ENCODE results near the gene TSPAN9. TPM values are rescaled to one million over a fixed set of nuclear protein-coding genes. Genes with fewer than 3 reads are reported as not detected.

TSPAN9 gene
- polyA plus RNA-seq, 1 donor (not counting 4 experiments of a cell fraction or from before 2014, with no cell fraction given): 27.5 TPM

GRCh38 chr12:3200814-3201233, 123.6 kb downstream of the TSPAN9 start:
- dilution Hi-C loops (cut with MboI; ENCODE audit: extremely low pct_ligation_motif_present, low sequenced_read_pairs): no loop called here

DNA sequence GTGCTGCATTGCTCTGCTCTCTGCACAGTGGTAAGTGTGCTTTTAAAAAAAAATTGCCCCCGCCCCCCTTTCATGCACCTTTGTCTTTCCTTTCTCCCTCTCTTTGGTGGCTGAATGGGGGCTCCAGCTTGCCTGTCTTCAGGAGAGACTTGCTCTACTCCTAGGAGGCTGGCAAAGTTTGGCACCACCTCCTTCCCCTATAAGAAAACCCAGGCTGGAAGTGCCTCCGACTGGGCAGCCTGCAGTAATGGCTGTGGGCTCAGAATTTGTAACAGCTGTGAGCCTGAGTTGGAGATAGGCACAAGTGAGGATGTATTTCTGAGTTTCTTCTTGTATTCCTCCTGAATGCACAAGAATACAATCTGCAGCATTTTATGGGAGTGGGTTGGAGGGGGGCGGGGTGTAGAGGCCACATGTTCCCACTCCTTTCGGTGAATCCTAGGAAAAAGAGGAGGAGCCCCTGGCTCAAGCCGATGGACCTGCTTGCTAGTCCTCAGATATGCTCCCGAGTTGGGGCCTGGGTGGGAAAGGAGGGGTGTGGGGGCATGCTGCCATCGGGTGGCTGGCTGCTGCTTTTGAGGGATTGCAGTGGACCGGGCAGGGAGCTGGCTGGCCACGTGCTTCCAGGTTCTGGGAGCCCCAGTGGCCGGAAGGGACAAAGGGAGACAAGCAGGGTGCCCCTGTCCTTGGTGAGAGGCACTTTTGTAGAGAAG, 124.3 kb downstream of the TSPAN9 start:
- DNase-seq (ENCODE audit: low read depth, low spot score) (no peak), FAIRE-seq (no peak)
- Histone ChIP-seq H3K9me1 (ENCODE audit: control insufficient read depth, extremely low read depth, insufficient read depth, low read length) (peaks cover 2% of the 10 kb centered on the region), H3K9me3 (ENCODE audit: control insufficient read depth, low read depth, low read length) (no peaks in the 10 kb centered on the region), H3K79me2 (ENCODE audit: control insufficient read depth, insufficient read depth, low read length) (no peaks in the 10 kb centered on the region), H3K27ac (ENCODE audit: control insufficient read depth, insufficient read depth, low read length) (no peak overlapping the region), H3K4me1 (ENCODE audit: control insufficient read depth, extremely low read depth, insufficient read depth, low read length) (peaks cover 32% of the 10 kb centered on the region), H3K4me3 (ENCODE audit: control insufficient read depth in 2 of 3, extremely low read depth in 1 of 3, insufficient read depth in 2 of 3, low read depth in 1 of 3, low read length in 3 of 3) (no peak overlapping the region), H3K27me3 (ENCODE audit: control insufficient read depth, extremely low read depth, insufficient read depth, low read length) (peaks cover 4% of the 10 kb centered on the region), H3K36me3 (ENCODE audit: control insufficient read depth in 2 of 2, extremely low read depth in 1 of 2, insufficient read depth in 2 of 2, low read length in 2 of 2) (peaks cover 0 to 5% of the 10 kb centered on the region in 2 experiments), H4K20me1 (ENCODE audit: control insufficient read depth, extremely low read depth, insufficient read depth, low read length) (peaks cover 19% of the 10 kb centered on the region), H2AFZ (ENCODE audit: control insufficient read depth, low read length) (no peak overlapping the region), H3K4me2 (ENCODE audit: control insufficient read depth, extremely low read depth, insufficient read depth, low read depth, low read length) (no peak overlapping the region), H3K9ac (ENCODE audit: control insufficient read depth, extremely low read depth, insufficient read depth, low read length) (no peak overlapping the region)
- dilution Hi-C loops (cut with MboI; ENCODE audit: extremely low pct_ligation_motif_present, low sequenced_read_pairs): no loop called here
- no peak for TF ChIP-seq CTCF (optimal IDR thresholded peaks at IDR 0.05 in 1 of 3, IDR thresholded peaks at IDR 0.05 in 1 of 3, conservative IDR thresholded peaks at IDR 0.05 in 1 of 3; ENCODE audit: extremely low read depth in 1 of 3, insufficient read depth in 2 of 3, low read length in 3 of 3)

More at GRCh38 chr12:3200814-3201233, 123.6 kb downstream of the TSPAN9 start:
- Histone ChIP-seq H3K9me3 (ENCODE audit: control insufficient read depth, low read depth, low read length) (no peaks in the 10 kb centered on the region), H3K4me2 (ENCODE audit: control insufficient read depth, extremely low read depth, insufficient read depth, low read depth, low read length) (no peak overlapping the region), H4K20me1 (ENCODE audit: control insufficient read depth, extremely low read depth, insufficient read depth, low read length) (peaks cover 19% of the 10 kb centered on the region), H2AFZ (ENCODE audit: control insufficient read depth, low read length) (no peak overlapping the region), H3K4me3 (ENCODE audit: control insufficient read depth in 2 of 3, extremely low read depth in 1 of 3, insufficient read depth in 2 of 3, low read depth in 1 of 3, low read length in 3 of 3) (no peak overlapping the region), H3K27ac (ENCODE audit: control insufficient read depth, insufficient read depth, low read length) (no peak overlapping the region), H3K4me1 (ENCODE audit: control insufficient read depth, extremely low read depth, insufficient read depth, low read length) (peaks cover 32% of the 10 kb centered on the region), H3K9me1 (ENCODE audit: control insufficient read depth, extremely low read depth, insufficient read depth, low read length) (peaks cover 2% of the 10 kb centered on the region), H3K9ac (ENCODE audit: control insufficient read depth, extremely low read depth, insufficient read depth, low read length) (no peak overlapping the region), H3K27me3 (ENCODE audit: control insufficient read depth, extremely low read depth, insufficient read depth, low read length) (peaks cover 4% of the 10 kb centered on the region), H3K36me3 (ENCODE audit: control insufficient read depth in 2 of 2, extremely low read depth in 1 of 2, insufficient read depth in 2 of 2, low read length in 2 of 2) (peaks cover 0 to 1% of the 10 kb centered on the region in 2 experiments), H3K79me2 (ENCODE audit: control insufficient read depth, insufficient read depth, low read length) (no peaks in the 10 kb centered on the region)
- FAIRE-seq: no peak
- TF ChIP-seq EZH2 (IDR thresholded peaks at IDR 0.05; ENCODE audit: low read length): no peak
- TF ChIP-seq CTCF (optimal IDR thresholded peaks at IDR 0.05 in 1 of 3, IDR thresholded peaks at IDR 0.05 in 1 of 3, conservative IDR thresholded peaks at IDR 0.05 in 1 of 3; ENCODE audit: extremely low read depth in 1 of 3, insufficient read depth in 2 of 3, low read length in 3 of 3): no peak
- DNase-seq (ENCODE audit: low read depth, low spot score): no peak
